COLO668 (cell line): ENCODE measurements around the gene ZNF683.
"Not testable (repeated sequence)": the region's sequence is repeated elsewhere in the genome, so short reads cannot be mapped to it uniquely, and the experiment has no call there.

Source experiments
- DNase-seq: peaks from one replicate; lab custom pipeline; 2025; ENCODE audit not compliant: unreplicated experiment; lab: John Stamatoyannopoulos, UW

ZNF683 gene

GRCh38 chr1:26387447-26387846, 14.9 kb upstream of the ZNF683 start:
- peak; percentile 39 for DNase-seq

- DNase-seq = not testable (repeated sequence)
Measured at GRCh38 chr1:26385063-26385462, 12.5 kb upstream of the ZNF683 start.

GRCh38 chr1:26384076-26384475, 11.5 kb upstream of the ZNF683 start:
- DNase-seq = no peak

- DNase-seq = no peak
Measured at GRCh38 chr1:26378879-26379251, 6.3 kb upstream of the ZNF683 start.

GRCh38 chr1:26378088-26378878, 5.7 kb upstream of the ZNF683 start:
- no peak for DNase-seq

GRCh38 chr1:26376050-26376449, 3.5 kb upstream of the ZNF683 start:
- DNase-seq = no peak

- DNase-seq = no peak
Measured at GRCh38 chr1:26375081-26375480, 2.5 kb upstream of the ZNF683 start.

GRCh38 chr1:26374361-26374760, 1.8 kb upstream of the ZNF683 start:
- DNase-seq = not testable (repeated sequence)

GRCh38 chr1:26373789-26374188, 1.2 kb upstream of the ZNF683 start:
- DNase-seq = no peak

- no peak for DNase-seq
Measured at GRCh38 chr1:26373281-26373680, 731 bp upstream of the ZNF683 start.

- DNase-seq = no peak
Measured at GRCh38 chr1:26372039-26372438, 511 bp downstream of the ZNF683 start.

GRCh38 chr1:26370591-26371382, 1.8 kb downstream of the ZNF683 start:
- no peak for DNase-seq

- no peak for DNase-seq
Measured at GRCh38 chr1:26368486-26368885, 4.1 kb downstream of the ZNF683 start.

- no peak for DNase-seq
Measured at GRCh38 chr1:26368006-26368405, 4.5 kb downstream of the ZNF683 start.

GRCh38 chr1:26367441-26367840, 5.1 kb downstream of the ZNF683 start:
- no peak for DNase-seq

- DNase-seq = no peak
Measured at GRCh38 chr1:26364956-26365355, 7.6 kb downstream of the ZNF683 start.

GRCh38 chr1:26363549-26364448, 8.8 kb downstream of the ZNF683 start:
- peak; percentile 90 for DNase-seq

GRCh38 chr1:26362331-26362730, 10.2 kb downstream of the ZNF683 start:
- no peak for DNase-seq

GRCh38 chr1:26361605-26362122, 10.9 kb downstream of the ZNF683 start:
- no peak for DNase-seq

- no peak for DNase-seq
Measured at GRCh38 chr1:26360807-26361604, 11.5 kb downstream of the ZNF683 start.
